Measurements from ENCODE around the gene SLCO3A1.
"Not testable (repeated sequence)": the region's sequence is repeated elsewhere in the genome, so short reads cannot be mapped to it uniquely, and the experiment has no call there.

SLCO3A1 gene

GRCh38 chr15:92044203-92044909 lies 190.8 kb downstream of the SLCO3A1 start:
- DNase-seq = no peak

GRCh38 chr15:92047900-92048299 lies 194.4 kb downstream of the SLCO3A1 start:
- no peak for DNase-seq

- no peak for DNase-seq
These were observed 195.2 kb downstream of the SLCO3A1 start for GRCh38 chr15:92048739-92049138.

GRCh38 chr15:92049290-92049989 lies 195.9 kb downstream of the SLCO3A1 start:
- no peak for DNase-seq

- DNase-seq = no peak
These were observed 196.9 kb downstream of the SLCO3A1 start for GRCh38 chr15:92050220-92050898.

GRCh38 chr15:92051716-92052115 lies 198.2 kb downstream of the SLCO3A1 start:
- no peak for DNase-seq

GRCh38 chr15:92053753-92054316 lies 200.3 kb downstream of the SLCO3A1 start:
- DNase-seq = no peak

GRCh38 chr15:92056875-92057274 lies 203.4 kb downstream of the SLCO3A1 start:
- no peak for DNase-seq

GRCh38 chr15:92059036-92059970 lies 205.8 kb downstream of the SLCO3A1 start:
- DNase-seq = no peak

GRCh38 chr15:92059971-92060311 lies 206.4 kb downstream of the SLCO3A1 start:
- DNase-seq = not testable (repeated sequence)

- DNase-seq = no peak
These were observed 208.1 kb downstream of the SLCO3A1 start for GRCh38 chr15:92061511-92062195.

GRCh38 chr15:92062505-92062904 lies 209.0 kb downstream of the SLCO3A1 start:
- no peak for DNase-seq

GRCh38 chr15:92068121-92068520 lies 214.6 kb downstream of the SLCO3A1 start:
- DNase-seq = no peak

- DNase-seq = no peak
These were observed 216.1 kb downstream of the SLCO3A1 start for GRCh38 chr15:92069308-92070250.

- DNase-seq = not testable (repeated sequence)
These were observed 216.7 kb downstream of the SLCO3A1 start for GRCh38 chr15:92070251-92070650.

- no peak for DNase-seq
These were observed 217.6 kb downstream of the SLCO3A1 start for GRCh38 chr15:92071045-92071634.

- no peak for DNase-seq
These were observed 219.7 kb downstream of the SLCO3A1 start for GRCh38 chr15:92073044-92073785.

- DNase-seq = no peak
These were observed 220.6 kb downstream of the SLCO3A1 start for GRCh38 chr15:92074101-92074500.

GRCh38 chr15:92074646-92075045 lies 221.1 kb downstream of the SLCO3A1 start:
- no peak for DNase-seq

- no peak for DNase-seq
These were observed 222.3 kb downstream of the SLCO3A1 start for GRCh38 chr15:92075764-92076163.

All from SHP77 treated with DMSO at 0.1 percent for 48 hours (cell line).